Muscle of arm (tissue), 12 donors: ENCODE results near the gene PCDH9. TPM values are rescaled to one million over a fixed set of nuclear protein-coding genes. Genes with fewer than 3 reads are reported as not detected.
"Not testable (repeated sequence)": the region's sequence is repeated elsewhere in the genome, so short reads cannot be mapped to it uniquely, and the experiment has no call there.

Source experiments
- DNase-seq: peaks from one replicate; pipeline ENCODE4 v3.0.0-alpha.2; 2013
- polyA plus RNA-seq, 12 donors: library from polyadenylated mRNA; unstranded; fragments of 120-200 nt; gene quantifications; one replicate each; pipeline ENCODE4 v1.2.1, GENCODE V29; 2013; ENCODE audit not compliant: insufficient read length in 12 of 12

The PCDH9 gene
- polyA plus RNA-seq, 12 donors: 2.8 to 4.3 (median 3.6) TPM; not detected in 1

- no peak for DNase-seq
Observed at GRCh38 chr13:66926200-66926850, 303.8 kb downstream of the PCDH9 start.

- DNase-seq: no peak
Observed at GRCh38 chr13:66922444-66922843, 307.7 kb downstream of the PCDH9 start.

GRCh38 chr13:66921437-66921836 is 308.7 kb downstream of the PCDH9 start:
- DNase-seq: no peak

- no peak for DNase-seq
Observed at GRCh38 chr13:66915596-66916185, 314.4 kb downstream of the PCDH9 start.

GRCh38 chr13:66914155-66914554 is 316.0 kb downstream of the PCDH9 start:
- DNase-seq: no peak

GRCh38 chr13:66911411-66911939 is 318.7 kb downstream of the PCDH9 start:
- no peak for DNase-seq

GRCh38 chr13:66899955-66900354 is 330.2 kb downstream of the PCDH9 start:
- DNase-seq: no peak

- no peak for DNase-seq
Observed at GRCh38 chr13:66896933-66897332, 333.2 kb downstream of the PCDH9 start.

GRCh38 chr13:66895780-66896179 is 334.4 kb downstream of the PCDH9 start:
- no peak for DNase-seq

GRCh38 chr13:66895320-66895719 is 334.8 kb downstream of the PCDH9 start:
- no peak for DNase-seq

GRCh38 chr13:66888698-66889097 is 341.4 kb downstream of the PCDH9 start:
- no peak for DNase-seq

GRCh38 chr13:66887088-66887487 is 343.0 kb downstream of the PCDH9 start:
- peak; percentile 61 for DNase-seq

- DNase-seq: no peak
Observed at GRCh38 chr13:66886264-66886663, 343.9 kb downstream of the PCDH9 start.

- DNase-seq: not testable (repeated sequence)
Observed at GRCh38 chr13:66881170-66881569, 349.0 kb downstream of the PCDH9 start.

GRCh38 chr13:66879988-66880387 is 350.1 kb downstream of the PCDH9 start:
- DNase-seq: no peak

GRCh38 chr13:66875264-66875663 is 354.9 kb downstream of the PCDH9 start:
- DNase-seq: no peak

GRCh38 chr13:66864627-66865026 is 365.5 kb downstream of the PCDH9 start:
- no peak for DNase-seq

GRCh38 chr13:66860878-66861417 is 369.2 kb downstream of the PCDH9 start:
- DNase-seq: no peak

GRCh38 chr13:66859934-66860877 is 369.9 kb downstream of the PCDH9 start:
- DNase-seq: no peak

- no peak for DNase-seq
Observed at GRCh38 chr13:66859078-66859477, 371.1 kb downstream of the PCDH9 start.

GRCh38 chr13:66858163-66858562 is 372.0 kb downstream of the PCDH9 start:
- no peak for DNase-seq

GRCh38 chr13:66855131-66855530 is 375.0 kb downstream of the PCDH9 start:
- no peak for DNase-seq
